HG02970 (cell line): ENCODE data around the gene HMGB4.

Experiments used
- ATAC-seq: cut with Tn5 transposase; IDR thresholded peaks from one replicate; pipeline ENCODE4 v1.9.1; 2021; ENCODE audit warnings: mild to moderate bottlenecking, moderate library complexity, moderate number of reproducible peaks; ENCODE audit not compliant: unreplicated experiment, low FRiP score

The HMGB4 gene

DNA sequence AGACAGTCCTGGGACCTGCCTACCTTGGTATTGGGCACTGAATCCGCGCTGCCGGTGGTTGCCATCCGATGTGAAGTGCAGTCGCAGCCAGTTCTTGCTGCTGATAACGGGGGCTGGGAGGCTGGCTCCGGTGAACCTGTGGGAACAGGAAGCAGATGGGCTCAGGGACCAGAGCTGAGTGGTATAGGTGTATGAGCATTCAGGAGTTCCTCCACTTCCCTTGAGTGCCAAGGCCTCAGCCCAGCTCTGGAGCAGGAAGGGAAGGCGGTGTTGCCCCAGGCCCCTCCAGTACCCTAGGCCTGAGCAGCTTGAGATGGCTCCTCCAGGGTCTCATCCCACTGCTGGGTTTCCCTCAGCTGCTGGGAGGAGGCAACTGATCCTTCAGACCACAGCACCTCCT, 17.0 kb upstream of the HMGB4 start:
- no peak for ATAC-seq

DNA sequence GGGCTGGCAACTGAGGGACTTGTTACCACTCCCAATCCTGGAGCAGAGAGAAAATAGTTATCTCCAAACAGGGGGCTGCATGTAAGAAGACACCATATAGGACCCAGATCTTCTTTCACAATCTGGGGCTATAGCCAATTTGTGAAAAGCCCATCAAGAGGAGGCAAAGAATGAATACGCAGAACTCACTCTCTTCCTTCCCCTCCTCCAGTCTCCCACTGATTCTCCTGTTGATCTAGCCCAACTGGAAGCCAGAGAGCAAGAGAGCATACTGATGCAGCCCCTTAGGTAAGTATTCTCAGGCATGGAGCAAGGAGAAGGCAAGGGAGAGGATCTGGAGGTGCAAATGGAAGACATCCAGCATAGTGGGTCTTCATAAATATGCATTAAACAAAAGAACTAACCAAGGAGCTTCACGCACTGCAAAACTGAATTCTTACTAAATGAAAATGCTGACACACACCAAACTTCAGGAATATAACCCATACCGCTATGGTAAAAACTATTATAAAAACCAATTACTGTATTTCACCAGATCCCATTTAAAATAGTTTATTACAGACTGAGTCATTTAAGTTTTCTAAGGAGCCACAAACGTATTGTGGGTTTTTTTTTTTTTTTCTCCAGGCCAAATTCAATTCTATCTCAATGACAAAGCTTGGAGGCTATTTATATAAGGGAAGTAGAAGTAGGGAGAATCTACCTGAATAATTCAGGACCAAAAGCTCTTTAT, 15.5 kb upstream of the HMGB4 start:
- ATAC-seq: no peak

DNA sequence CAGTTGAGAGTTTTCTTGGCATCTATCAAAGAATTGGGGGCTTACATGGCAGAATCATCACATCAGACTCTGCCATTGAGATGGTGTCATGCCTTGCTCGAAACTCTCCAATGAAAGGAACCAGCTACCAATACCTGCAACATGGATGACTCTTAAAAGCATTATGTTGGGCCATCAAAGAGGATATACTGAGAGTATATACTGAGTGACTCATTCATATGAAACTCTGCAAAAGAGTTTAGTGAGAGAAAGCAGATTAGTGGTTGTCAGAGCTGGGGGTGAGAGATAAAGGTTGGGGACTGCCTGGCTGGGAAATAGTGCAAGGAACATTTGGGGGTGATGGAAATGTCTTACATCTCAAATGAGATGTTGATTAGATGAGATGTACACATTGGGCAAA, 14.7 kb upstream of the HMGB4 start:
- ATAC-seq: no peak

DNA sequence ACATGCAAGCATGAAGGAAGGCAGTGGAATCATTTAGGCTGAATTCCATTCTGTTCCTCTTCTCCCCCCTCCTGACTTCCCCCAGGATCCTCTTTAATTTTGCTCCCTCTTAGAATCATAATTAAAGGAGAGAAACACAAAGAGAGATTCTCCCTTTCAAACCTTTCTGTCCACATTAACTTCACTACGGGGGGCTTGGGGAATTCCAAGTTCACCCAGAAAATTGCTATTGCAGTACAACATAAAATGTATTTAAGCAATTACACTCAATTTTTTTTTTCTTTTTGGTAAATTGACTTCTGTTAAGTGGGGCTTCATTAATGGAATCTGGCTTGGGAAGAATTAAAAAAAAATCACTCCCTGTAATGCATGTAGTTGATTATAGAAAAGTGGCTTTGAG, 13.4 kb upstream of the HMGB4 start:
- no peak for ATAC-seq

DNA sequence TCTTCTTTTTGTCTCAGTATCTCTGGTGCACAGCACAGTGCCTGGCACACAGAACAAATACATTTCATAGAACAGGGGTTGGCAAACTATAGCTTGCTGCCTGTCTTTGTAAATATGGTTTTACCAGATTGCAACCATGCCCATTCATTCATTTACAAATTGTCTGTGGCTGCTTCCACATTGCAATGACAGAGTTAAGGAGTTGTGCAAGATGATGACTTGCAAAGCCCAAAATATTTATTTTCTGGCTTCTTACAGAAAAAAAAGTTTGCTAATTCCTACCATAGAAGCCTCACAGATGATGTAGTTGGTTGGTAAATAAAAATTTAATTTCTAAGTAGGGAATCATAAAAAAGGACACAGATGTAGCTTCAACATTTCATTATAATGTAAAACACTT, 11.2 kb upstream of the HMGB4 start:
- no peak for ATAC-seq

DNA sequence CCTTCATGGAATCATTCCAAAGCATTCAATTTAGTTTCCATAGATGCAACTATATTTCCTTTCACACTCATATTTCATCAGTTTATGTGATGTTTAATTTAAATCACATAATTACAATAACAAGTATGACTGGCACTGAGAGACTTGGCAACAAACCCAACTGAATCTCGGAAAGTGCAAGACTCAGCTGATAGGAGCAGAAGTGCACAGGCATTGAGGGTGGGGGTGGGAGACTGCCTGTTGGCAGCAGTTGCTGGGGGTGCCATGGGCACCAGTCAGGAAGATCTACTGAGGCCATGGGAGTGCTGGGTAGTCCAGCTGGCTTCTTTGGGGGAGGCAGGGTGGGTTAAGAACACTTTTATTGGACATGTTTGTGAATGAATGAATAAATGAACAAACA, 10.4 kb upstream of the HMGB4 start:
- no peak for ATAC-seq

DNA sequence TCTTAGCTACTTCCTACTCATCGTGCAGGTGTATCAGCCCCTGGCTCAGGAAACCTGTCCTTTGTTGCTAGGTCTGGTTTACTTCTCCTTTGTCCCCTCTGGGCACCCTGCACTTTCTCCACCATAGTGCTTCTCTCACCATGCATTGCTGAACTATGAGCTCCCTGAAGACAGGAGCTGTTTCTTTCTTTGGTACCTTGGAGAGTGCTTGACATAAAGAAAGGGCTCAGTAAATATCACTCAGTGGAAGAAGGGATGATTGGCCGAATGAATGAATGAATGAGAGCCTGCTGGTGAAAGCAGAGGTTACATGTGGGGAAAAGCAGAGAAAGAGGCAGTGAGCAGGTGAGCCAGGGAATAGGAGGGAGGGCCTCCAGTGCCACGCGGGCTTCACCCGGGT, 9.8 kb upstream of the HMGB4 start:
- no peak for ATAC-seq

DNA sequence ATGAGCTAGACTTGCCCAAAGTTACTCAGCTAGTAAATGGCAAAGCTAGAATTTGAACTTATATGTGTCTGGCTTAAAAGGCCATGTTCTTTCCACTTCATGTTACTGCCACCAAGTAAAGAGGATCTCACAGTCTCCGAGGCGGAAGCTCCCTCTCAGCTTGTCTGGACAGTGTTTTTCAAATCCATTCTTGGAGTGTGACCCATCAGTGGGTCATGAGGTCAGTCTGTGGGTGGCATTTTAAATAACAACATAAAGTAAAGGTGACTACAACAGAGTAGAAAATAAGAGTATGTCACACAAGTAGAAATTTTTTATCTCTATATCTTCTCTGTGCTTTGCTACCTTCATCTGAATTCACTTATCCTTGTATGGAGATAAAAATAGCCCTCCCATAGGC, 3.2 kb upstream of the HMGB4 start:
- no peak for ATAC-seq

DNA sequence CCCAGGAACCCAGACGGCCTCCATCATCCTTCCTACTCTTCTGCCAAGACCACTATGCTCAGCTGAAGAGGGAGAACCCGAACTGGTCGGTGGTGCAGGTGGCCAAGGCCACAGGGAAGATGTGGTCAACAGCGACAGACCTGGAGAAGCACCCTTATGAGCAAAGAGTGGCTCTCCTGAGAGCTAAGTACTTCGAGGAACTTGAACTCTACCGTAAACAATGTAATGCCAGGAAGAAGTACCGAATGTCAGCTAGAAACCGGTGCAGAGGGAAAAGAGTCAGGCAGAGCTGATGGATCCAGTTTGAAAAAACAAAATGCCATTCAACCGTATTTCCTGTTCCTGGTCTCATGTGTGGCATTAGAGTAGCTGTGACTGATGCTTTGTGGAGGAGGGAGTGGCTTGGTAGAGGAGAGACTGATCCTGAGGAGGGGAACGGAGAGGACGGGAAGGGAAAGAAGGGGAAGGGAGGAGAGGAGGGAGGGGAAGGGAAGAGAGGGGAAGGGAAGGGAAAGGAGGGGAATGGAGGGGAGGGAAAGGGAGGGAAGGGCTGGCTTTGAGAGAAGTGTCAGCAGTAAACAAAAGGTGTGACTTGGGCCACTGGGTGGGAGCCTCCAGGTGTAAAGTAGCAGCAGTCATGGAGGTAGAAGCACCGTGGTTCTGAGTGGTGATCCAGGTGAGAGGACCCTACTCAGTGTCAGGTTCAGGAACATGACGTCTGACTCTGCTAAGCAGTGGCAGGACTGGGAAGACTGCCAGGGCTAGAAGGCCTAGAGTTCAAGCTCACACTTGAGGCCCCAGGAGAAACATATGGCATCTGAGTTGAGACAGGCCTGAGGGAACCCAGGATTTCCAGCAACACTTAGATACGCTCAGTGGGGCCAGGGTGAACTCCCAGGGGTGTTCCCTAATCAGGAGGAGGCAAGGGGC, 846 bp downstream of the HMGB4 start:
- ATAC-seq: no peak

DNA sequence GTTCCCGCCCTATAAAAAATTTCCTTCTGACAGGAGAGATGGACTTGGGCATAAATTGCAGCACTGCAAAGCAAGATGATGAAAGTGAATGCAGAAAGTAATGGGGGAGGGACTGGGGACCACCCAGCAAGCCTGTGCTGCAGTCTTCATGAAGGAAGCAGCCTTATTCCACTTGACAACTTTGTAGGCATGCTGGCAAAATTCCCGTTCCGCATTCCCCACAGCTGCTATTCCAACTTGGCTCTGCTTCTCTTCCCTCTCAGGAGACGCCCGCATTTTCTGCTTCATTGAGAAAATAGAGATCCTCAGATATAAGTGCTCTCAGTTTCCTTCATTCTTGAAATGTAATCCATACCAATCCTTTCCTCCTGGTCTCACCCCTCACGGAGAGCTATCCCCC, 2.4 kb downstream of the HMGB4 start:
- no peak for ATAC-seq

DNA sequence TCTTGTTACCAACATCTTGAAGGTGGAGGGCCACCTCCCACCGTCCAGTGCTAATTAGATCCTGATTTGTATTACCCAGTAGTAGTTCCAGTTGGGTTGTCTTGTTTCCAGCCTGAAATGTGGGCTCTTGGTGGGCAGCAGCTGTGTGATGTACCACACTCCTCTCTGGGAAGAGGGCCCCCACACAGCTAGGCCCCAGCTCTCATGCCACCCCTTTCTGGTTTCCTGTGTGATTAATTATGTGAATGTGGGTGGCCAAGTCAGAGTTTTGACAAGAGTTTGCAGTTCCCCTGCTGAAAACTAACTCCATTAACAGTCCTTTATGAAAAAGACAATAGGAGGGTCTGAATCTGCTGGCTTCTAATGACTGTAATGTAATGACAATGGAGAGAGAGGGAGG, 3.8 kb downstream of the HMGB4 start:
- no peak for ATAC-seq

DNA sequence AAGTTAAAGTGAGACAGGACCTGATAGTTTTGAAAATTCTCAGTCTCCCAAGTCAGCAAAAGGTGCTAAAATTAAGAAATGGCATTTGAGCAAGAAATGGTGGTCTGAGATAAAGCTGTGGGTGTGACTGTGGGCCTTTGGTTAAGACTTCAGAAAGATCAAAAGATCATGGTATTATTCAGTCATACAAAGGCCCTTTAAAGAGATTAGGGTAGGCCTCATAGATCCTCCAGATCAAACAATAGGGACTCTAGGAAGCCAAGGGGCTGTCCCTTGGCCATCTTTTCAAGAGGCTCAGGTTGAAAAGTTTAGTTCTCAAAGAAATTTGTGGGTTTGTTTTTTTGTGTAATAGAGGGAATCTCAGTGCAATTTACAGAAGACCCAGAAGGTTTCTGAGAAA, 8.4 kb downstream of the HMGB4 start:
- ATAC-seq: no peak

DNA sequence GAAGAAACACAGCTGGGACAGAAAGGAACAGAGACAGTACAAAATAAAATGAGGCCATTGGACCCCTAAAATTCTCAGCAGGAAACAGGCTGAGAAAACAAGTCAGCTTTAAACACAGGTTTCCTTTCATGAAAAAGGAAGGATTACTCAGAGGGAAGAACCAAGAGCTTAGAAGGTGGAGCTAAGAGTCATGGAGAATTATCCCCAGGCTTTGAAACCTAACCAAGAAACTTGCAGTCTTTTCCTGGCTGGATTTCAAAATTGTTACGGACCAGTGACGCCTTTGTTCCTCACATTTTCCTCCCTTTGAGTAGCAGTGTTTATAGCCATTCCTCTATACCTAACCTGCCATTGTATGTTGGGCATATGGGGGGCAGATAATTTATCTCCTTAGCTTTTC, 8.8 kb downstream of the HMGB4 start:
- ATAC-seq: no peak

DNA sequence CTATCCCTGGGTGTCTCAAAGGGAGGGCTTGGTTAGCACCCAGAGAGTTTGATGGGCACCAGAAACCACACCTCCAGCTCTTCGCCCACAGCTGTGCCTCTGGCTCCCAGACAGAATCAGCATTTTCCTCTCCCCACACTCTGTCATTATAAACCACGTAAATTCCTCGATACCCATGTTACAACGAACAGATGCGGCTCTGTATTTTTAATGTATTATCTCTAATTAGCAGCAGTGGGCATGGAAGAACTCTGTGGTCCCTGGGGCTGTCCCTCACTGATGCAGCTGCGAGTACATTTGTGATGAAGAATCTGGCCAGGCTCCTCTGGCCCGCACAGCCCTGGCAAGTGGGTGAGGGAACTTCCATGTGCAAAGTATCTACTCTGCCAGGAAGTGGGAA, 10.8 kb downstream of the HMGB4 start:
- ATAC-seq: no peak

DNA sequence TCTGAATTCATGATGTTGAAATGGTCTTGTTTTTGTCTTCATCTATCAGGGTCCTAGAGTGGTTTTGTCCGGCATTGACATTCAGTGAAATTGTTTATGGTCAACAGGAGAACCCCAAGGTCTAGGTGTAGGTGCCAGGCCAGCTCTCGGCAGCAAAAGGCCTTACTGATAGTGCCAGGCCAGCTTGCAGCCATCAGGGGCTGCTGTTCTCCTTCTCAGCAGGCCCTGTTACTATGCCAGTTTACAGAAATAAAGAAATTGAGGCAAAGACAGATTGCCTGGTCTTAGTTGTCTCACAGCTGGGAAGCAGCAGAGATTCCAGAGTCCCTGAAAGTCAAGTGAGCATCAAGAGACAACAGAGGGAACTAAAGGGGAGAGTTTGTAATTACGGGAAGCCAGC, 12.0 kb downstream of the HMGB4 start:
- no peak for ATAC-seq

DNA sequence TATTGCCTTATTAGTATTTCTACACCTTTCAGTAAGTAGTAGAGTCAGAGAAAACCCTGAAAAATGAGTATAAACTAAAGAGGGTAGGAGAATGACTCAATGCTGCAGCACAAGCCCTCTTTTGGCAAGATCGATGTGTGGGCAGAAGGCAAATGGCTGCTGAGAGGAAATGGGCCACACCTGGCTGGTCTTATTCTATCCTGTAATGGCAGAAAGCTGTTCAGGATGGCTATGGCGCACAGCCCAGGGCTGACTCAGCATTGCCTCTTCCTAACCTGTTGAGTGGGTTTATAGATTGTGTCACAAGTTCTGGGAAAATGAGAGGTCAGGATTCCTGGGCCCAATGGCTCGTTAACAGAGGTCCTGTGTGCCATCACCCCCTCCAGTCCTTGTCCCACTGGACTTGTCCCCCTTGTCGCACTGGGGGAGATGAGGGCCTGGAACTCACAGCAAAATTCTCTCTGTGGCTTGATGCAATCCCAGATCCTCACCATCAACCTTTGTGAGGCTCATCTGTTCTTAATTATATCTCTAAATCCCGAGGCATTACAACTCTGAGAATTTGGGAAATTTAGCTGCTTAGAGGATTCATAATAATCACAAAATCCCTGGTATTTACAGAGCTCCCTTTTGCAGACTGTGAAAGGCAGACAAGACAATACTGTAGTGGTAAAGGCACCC, 13.2 kb downstream of the HMGB4 start:
- no peak for ATAC-seq

DNA sequence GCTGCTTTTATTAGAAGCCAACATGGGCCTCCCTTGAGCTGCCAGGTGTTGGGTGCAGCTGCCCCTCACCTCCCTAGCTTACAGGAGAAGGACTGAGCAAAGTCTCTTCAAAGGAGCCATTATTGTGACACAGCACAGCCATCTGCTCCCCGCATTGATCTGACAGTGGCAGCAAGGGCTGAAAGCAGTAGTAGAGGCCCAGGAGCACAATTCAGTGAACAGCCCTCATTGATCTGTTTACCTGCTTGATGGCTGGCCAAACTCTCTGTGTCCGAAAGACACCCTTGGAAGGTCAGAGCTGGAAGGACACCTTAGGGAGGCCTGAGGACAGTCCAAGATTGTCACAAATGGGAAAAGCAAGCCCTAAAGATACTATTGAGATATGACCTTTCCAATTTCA, 14.5 kb downstream of the HMGB4 start:
- ATAC-seq: no peak

DNA sequence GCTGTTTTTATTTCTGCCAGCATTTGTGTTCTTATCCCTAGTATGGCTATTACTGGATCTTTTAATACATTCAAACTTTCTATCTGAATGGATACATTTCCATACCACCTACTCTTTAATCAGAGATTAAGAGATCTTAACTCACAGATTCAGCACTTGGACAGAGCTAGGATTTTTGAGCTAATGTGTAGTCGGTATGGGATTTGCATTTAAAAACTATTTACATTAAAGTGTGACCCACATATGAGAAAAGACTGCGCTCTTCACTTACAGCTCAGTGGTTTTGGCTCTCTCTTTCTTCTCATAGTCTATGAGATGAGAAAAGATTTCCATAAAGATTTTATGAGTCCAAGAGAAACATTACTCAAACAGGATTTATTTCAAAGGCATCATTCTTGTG, 16.4 kb downstream of the HMGB4 start:
- no peak for ATAC-seq

DNA sequence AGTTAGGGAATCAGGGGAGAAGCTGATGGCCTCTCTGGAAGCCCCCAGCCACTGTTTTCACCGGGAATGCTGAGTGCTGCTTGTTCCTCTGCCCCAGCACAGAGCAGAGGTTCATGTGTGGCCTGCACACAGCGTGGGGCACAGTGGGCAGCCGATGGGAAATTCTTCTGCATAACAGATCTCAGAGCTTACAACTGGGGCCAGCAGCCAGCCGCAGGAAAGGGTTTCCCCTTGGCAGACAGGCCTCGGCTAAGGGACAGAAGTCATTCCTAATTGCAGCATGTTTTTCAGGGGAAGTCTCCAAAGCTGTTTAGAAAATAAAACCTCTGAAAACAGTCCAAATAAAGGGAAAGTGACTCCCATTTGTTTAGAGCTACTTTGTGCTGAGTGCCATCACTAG, 22.6 kb downstream of the HMGB4 start:
- ATAC-seq: no peak

DNA sequence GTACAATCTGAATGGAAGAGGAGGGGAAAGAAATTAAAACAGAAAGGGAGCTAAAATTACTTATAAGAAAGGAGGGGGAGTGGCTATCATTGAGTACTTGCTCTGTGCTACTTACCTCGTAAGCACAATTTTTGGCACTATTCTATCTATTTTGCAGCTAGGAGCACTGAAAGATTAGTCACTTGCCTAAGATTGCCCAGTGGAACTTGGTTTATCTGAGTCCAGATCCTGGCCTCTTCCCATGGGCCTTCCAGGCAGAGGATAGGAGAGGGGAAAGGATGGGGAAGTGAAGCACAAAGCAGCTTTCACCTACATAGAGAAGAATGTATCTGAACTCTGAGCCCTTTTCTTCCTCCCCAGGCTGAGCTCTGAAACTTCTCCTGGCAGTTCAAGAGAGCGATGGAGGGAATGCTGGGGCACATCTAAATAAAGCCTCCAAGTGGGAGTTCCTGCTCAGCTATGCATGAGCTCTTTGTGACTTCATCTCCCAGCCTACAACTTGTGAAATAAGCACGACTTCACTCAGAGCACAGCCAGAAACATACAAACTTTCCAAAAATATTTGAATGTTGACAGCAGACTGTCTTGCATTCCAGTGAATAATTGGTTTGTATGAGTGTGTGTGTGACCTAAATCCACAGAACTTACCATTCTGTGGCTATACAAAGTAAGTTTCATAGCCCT, 29.4 kb downstream of the HMGB4 start:
- no peak for ATAC-seq

DNA sequence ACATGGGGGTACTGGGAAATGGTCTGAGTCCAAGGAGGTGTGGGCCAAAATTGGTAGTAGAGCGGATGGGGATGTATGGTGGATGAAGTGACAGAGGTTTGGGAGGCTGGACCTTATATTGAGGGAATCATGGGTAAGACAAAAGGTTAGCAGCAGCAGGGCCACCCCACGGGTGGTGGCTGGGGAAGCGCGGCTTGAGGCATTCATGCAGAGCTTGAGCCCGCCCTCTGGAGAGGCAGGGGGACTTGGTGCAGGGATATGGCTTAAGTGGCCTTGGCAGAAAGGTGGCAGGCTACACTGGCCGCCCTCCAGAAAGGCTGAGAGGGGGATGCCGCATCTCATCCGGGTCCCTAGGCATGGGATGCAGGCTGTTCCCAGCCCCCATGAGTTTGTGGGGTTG, 31.5 kb downstream of the HMGB4 start:
- no peak for ATAC-seq
